Mucosa of descending colon (tissue), 3 donors: ENCODE measurements around the gene PRKCB. TPM values are rescaled to one million over a fixed set of nuclear protein-coding genes. Genes with fewer than 3 reads are reported as not detected.
"Not testable (repeated sequence)": the region's sequence is repeated elsewhere in the genome, so short reads cannot be mapped to it uniquely, and the experiment has no call there.

Experiments
- ATAC-seq: fragments of 200-7000 bp; cut with Tn5 transposase; one replicate; pipeline ENCODE4 v1.9.1; 2020; ENCODE audit warnings: mild to moderate bottlenecking, moderate library complexity
- DNase-seq, 3 donors: peaks; one replicate each; pipeline ENCODE4 v3.0.0-alpha.2; 2020
- H3K36me3 ChIP-seq: fragments of 200-600 bp; one replicate; pipeline ENCODE4 v1.8.0; 2021; ENCODE audit warnings: low read depth, mild to moderate bottlenecking
- H3K4me1 ChIP-seq: fragments of 200-600 bp; one replicate; pipeline ENCODE4 v1.8.0; 2021; ENCODE audit warnings: low read depth, mild to moderate bottlenecking
- H3K4me3 ChIP-seq: fragments of 200-600 bp; one replicate; pipeline ENCODE4 v1.8.0; 2021; ENCODE audit warnings: mild to moderate bottlenecking
- H3K9me3 ChIP-seq: fragments of 200-600 bp; one replicate; pipeline ENCODE4 v1.8.0; 2021; ENCODE audit warnings: mild to moderate bottlenecking
- intact Hi-C, 2 donors: fragments of 100-400 bp; cut with DNase I in 1 of 2; cut with micrococcal nuclease in 1 of 2; formaldehyde crosslinking; loops; one replicate each; pipeline versions ENCODE4 v1.11.0 to v1.11.1; 2022; cut with DNase I, micrococcal nuclease
- total RNA-seq, 3 donors: library from RNA; stranded (reverse); fragmentation: NEBNext Ultra II Directional in 2 of 3; extraction: Animal tissue kit (Norgen Biotek cat#: 25700) in 2 of 3; gene quantifications; one replicate each; pipeline versions ENCODE4 v1.2.1 to v1.2.4, GENCODE V29; 2021 to 2023
- TF ChIP-seq, protein P1 (sequence below): fragments of 200-600 bp; IDR thresholded peaks from one replicate; pipeline ENCODE4 v1.8.0; 2022; ENCODE audit warnings: antibody characterized with exemption, mild to moderate bottlenecking
- donor health status: DM: no; HTN: no; CAD: no; lungs with moderate emphysema.
- donor health status: DM: no; HTN: no; CAD: no.
- donor health status: DM: no; HTN: yes; CAD: no.

Gene PRKCB
- total RNA-seq, 3 donors from 2014 or later, result 7.4 to 29.0 (median 8.2) TPM

DNA sequence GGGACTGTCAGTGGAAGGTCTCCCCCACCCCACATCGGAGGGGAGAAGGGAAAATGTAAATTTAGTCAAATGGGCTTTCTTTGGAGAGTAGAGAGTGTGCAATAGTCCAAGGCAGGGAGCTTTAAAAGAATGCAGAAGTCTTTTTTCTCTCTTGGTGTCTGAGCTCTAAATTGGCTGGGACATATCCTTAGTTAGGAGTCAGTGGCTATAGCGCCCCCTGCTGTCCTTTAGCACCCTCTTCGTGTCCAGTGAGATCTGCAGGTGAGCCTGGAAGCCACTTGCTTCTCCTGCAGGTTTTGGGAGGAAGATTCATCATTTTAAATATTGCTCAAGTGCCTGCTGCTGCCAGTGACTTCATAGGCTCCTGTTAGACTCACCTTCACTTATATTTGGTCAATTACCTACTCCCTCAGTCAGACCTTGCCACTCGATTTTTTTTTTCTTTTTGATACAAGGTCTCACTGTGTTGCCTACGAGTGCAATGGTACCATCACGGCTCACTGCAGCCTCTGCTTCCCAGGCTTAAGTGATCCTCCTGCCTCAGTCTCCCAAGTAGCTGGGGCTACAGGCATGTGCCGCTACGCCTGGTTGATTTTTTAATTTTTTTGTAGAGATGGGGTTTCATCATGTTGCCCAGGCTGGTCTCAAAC lies 174.8 kb downstream of the PRKCB start:
- TF ChIP-seq, protein P1, sequence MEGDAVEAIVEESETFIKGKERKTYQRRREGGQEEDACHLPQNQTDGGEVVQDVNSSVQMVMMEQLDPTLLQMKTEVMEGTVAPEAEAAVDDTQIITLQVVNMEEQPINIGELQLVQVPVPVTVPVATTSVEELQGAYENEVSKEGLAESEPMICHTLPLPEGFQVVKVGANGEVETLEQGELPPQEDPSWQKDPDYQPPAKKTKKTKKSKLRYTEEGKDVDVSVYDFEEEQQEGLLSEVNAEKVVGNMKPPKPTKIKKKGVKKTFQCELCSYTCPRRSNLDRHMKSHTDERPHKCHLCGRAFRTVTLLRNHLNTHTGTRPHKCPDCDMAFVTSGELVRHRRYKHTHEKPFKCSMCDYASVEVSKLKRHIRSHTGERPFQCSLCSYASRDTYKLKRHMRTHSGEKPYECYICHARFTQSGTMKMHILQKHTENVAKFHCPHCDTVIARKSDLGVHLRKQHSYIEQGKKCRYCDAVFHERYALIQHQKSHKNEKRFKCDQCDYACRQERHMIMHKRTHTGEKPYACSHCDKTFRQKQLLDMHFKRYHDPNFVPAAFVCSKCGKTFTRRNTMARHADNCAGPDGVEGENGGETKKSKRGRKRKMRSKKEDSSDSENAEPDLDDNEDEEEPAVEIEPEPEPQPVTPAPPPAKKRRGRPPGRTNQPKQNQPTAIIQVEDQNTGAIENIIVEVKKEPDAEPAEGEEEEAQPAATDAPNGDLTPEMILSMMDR, result peak; percentile 70
- no peaks in the 10 kb centered on the region for H3K36me3 ChIP-seq
- H3K9me3 ChIP-seq, result no peaks in the 10 kb centered on the region
- ATAC-seq, result peak; percentile 77
- intact Hi-C loops, result loop anchor here (10.0 kb wide), 3 partner anchors 206 to 276 kb away; no protein-coding TSS in a partner anchor
- peaks cover 5% of the 10 kb centered on the region for H3K4me1 ChIP-seq
- H3K4me3 ChIP-seq, result no peak overlapping the region
- DNase-seq, result peak; percentile 73 to 95 (median 78)

DNA sequence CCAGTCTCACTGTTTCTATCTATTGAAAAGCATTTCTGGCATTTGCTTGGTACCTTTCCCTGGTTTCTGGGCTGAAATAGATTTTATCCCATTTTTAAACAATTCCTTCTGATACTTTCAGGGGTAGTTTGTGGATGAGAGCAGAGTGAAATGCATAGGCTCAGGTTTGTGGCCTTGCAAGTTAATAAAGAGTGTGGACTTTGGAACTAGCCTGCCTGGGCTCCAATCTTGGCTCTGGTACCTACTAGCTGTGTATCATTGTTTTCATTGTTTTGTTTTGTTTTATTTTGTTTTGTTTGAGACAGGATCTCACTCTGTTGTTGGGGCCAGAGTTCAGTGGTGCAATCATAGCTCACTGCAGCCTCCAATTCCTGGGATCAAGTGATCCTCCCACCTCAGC lies 175.5 kb downstream of the PRKCB start:
- no peaks in the 10 kb centered on the region for H3K36me3 ChIP-seq
- ATAC-seq (peak; percentile 44), DNase-seq (peak in 1 of 3 donors; percentile 47)
- H3K4me1 ChIP-seq, result peaks cover 5% of the 10 kb centered on the region
- no peaks in the 10 kb centered on the region for H3K9me3 ChIP-seq
- TF ChIP-seq, protein P1, result no peak
- H3K4me3 ChIP-seq, result no peak overlapping the region
- intact Hi-C loops, result loop anchor here (10.0 kb wide), 3 partner anchors 206 to 276 kb away; no protein-coding TSS in a partner anchor

DNA sequence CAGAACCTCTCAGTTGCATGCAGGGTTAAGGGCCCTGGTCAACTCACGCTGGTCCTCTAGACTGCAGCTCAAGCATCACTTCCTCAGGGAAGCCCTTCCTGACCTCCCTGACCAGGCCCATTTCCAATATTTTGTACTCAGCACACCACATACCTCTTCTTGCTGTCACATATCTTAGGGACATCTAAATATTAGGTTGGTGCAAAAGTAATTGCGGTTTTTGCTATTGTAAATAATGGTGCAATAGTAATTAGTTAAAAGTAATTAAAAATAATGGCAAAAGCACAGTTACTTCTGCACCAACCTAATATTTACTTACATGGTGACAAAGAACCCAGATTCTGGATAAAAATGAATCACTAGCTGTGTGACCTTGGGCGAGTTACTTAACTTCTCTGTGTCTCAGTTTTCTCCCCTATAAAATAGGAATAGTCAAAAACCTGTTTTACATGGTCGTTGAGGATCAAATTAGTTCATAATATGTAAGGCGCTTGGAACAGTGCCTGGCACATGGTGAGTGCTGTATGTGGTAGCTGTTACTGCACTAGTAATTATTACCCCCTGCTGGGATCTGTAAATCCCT lies 177.4 kb downstream of the PRKCB start:
- TF ChIP-seq, protein P1, result no peak
- DNase-seq (no peak), ATAC-seq (no peak)
- Histone ChIP-seq H3K4me3 (no peak overlapping the region), H3K36me3 (no peaks in the 10 kb centered on the region), H3K9me3 (no peaks in the 10 kb centered on the region), H3K4me1 (peaks cover 5% of the 10 kb centered on the region)
- intact Hi-C loops, result loop anchor here (10.0 kb wide), 3 partner anchors 208 to 278 kb away; no protein-coding TSS in a partner anchor

DNA sequence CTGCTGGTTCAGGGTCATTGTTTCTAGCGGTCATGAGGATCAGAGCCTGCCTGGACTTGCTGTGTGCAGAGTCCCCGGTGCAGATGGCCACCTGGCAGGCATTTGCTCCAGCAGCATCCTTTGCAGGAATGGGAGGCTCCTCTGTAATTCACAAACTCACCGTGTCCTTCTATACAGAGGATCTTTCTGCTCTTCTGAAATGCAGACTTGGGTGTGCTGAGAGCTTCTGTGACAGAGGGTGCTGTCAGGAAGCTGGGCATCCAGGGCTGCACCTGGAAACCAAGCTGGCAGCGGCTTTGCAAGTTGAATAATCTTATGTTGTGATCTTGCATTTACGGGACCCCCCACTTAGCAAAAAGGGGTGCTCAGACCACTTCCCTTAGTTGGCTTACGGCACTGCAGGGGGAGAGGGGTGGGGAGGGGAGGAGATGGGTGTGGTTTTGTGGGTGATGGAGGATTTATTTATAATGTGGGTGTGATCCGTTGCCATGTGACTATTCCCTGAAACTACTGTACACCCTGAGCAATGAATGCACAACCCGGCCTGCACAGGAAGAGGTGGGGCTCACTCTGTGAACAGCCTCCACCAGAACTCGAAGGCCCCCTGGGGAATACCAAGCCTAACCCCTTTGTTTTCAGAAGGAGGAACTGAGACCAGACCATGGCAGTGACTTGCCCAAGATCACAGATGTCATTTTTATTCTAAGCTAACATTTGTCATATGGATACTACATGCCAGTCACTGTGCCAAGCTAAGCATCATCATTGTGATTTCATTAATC lies 178.3 kb downstream of the PRKCB start:
- Histone ChIP-seq H3K4me1 (peaks cover 5% of the 10 kb centered on the region), H3K4me3 (no peak overlapping the region), H3K36me3 (no peaks in the 10 kb centered on the region), H3K9me3 (no peaks in the 10 kb centered on the region)
- DNase-seq, result peak; percentile 57 to 77 (median 66)
- TF ChIP-seq, protein P1, result no peak
- peak; percentile 91 for ATAC-seq
- intact Hi-C loops, result loop anchor here (10.0 kb wide), 3 partner anchors 209 to 279 kb away; no protein-coding TSS in a partner anchor

DNA sequence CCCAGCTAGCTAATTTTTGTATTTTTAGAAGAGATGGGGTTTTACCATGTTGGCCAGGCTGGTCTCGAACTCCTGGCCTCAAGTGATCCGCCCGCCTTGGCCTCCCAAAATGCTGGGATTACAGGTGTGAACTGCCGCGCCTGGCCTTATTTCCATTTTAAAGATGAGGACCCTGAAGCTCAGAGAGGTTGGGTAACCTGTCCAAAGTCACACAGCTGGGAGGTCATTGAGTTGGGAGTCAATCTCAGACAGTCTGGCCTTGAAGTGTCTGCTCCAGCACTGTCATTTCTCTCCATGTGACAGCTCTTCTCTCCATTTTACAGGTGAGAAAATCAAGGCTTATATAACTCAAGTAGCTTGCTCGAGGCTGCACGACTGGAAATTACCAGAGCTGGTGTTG lies 179.2 kb downstream of the PRKCB start:
- intact Hi-C loops, result loop anchor here (10.0 kb wide), 3 partner anchors 210 to 280 kb away; no protein-coding TSS in a partner anchor
- H3K4me1 ChIP-seq, DNase-seq, H3K9me3 ChIP-seq, H3K4me3 ChIP-seq, H3K36me3 ChIP-seq, ATAC-seq: not testable (repeated sequence)
